HG02763 (cell line): ENCODE data around the gene TMEM163.
"Not testable (repeated sequence)": the region's sequence is repeated elsewhere in the genome, so short reads cannot be mapped to it uniquely, and the experiment has no call there.

Experiments
- ATAC-seq: cut with Tn5 transposase; IDR thresholded peaks from one replicate; pipeline ENCODE4 v1.9.1; 2021; ENCODE audit warnings: mild to moderate bottlenecking, moderate library complexity; ENCODE audit not compliant: unreplicated experiment

Gene TMEM163

DNA sequence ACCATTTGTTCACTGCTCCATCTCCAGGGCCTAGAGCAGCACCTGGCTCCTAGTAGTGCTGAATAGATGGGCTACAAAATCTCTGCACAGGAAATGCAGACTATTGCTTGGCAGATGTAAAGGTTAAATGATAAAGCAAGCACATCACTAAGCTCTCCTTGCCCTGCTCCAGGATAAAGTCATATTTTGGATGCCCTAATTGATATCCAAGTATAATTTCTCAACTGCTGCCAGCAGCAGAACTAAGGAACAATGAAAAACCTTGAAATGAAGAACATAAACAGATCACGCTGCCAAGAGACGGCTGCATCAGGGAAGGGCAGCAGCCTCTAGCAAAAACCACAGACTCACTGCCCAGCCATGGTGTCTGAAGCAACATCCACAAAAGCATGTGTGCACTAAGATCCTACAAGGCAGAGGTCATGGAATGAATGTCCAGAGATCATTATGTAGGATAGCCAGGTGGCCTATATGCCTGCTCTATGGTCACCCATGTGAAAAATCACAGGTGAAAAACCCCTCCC lies 134.7 kb downstream of the TMEM163 start:
- ATAC-seq = no peak

DNA sequence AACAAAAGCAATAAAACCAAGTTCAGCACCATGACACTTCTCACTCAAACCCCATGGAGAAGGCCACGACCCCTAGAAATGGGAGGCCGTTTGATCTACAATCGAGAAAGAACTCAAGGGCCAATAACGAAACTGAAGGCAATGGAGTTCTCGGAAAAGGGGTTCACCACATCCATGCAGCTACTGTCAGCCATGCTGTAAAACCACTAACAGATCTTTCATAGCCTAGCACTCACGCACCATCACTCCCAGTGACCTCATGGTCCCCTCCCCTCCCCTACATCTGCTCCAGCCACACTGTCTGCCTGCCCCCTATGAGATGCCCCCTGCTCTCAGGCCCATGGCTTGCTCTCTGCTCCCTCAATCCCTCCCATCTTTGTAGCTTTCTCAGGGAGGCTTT lies 135.3 kb downstream of the TMEM163 start:
- ATAC-seq = no peak

DNA sequence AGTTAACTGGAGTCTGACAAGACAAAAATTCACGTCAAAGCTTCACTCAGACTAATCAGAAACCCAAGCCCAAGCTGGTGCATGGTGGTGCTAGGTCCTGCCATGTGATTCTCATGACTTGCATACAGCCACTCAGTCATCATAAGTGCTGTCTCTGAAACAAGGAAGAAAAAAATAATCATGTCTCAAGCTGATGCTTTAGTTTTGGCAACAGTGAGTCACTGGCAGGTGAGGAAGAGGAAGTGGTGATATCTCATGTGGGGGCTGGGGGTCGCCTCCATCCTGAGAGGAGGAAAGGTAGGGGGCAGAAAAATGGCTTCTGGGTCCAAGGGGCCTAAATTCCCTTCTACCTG lies 136.3 kb downstream of the TMEM163 start:
- ATAC-seq = peak; percentile 23

DNA sequence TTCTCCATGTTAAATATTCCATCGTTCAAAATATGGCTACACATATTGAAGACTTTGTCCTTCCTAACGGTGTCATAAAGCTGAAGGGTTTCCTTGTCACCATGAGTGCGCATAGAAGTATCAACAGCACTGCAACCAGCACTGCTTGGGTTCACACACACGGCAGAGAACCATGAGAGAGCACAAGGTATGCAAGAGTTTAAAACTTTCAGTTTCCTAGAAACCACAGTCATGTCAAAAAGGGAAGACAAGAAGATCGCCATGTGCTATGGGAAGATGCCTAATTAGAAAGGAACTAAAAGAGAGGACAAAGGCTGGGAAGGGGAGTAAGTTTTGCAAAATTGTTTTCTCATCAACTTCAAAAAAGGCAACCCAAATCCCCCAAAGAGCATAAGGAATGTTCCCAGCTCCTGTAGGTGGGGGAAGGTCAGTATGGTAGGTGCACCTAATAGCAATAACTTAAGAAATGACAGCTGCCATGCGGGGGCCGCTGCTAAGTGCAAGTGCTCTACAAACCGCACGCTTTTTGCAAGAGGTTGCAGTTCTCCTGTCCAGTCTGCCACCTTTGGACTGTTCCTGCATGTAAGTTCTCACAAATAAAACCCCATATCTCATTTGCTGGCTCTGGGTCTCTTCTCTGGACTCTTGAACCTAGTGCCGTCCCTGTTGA lies 136.8 kb downstream of the TMEM163 start:
- ATAC-seq = peak; percentile 58

DNA sequence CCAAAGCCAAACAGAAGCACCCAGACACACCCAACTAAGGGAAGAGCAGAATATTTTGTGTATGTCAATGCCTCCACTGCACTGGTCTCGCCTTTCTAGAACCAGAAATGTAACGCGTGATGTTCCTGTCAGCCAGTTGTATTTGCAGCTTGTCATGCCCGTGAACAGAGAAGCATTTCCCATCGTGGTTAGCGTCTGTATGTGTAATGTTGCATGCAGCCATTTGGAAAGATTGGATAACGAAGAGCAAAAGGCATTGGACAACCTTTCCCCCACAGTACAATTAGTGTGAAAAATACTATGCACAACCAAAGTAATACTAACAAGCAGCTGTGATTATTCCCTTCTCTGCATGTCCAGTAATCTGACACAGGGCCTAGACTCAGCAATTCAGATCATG lies 140.5 kb downstream of the TMEM163 start:
- no peak for ATAC-seq

DNA sequence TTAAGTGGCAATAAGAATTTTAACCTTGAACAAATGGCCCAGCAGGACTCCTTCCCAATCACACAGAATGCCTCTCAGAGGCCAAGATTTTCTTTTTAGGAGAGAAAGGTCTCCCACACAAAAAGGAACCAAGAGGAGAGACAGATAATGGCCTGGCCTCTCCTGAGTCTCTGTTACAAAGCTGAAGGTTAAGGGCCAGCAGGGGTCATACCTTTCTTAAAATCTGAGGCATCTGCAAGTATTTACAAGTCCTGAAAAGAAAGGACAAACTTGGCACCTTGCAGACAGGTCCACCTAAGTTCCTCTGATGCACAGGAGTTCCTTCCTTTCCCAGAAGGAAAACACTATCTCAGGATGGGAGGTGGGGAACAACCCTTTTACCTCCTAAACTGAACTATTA lies 142.3 kb downstream of the TMEM163 start:
- ATAC-seq = no peak

DNA sequence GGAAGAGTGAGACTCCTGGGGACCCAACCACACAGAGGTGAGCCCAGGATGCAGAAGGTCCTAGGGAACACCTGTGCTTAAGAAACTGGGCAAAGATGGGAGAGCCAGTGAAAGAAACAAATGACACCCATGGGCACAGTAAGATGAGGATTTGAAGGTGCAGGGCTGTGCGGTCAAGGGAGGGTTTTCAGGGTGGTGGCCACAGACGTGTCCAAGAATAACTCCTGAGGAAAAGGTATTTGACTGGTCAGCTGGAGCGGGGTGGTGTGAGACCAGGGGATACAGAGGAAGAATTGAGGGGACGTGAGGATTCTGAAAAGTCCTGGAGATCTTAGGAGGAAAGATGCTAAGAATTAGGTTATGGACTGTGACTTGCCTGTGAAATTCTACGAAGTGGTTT lies 142.9 kb downstream of the TMEM163 start:
- ATAC-seq = no peak

DNA sequence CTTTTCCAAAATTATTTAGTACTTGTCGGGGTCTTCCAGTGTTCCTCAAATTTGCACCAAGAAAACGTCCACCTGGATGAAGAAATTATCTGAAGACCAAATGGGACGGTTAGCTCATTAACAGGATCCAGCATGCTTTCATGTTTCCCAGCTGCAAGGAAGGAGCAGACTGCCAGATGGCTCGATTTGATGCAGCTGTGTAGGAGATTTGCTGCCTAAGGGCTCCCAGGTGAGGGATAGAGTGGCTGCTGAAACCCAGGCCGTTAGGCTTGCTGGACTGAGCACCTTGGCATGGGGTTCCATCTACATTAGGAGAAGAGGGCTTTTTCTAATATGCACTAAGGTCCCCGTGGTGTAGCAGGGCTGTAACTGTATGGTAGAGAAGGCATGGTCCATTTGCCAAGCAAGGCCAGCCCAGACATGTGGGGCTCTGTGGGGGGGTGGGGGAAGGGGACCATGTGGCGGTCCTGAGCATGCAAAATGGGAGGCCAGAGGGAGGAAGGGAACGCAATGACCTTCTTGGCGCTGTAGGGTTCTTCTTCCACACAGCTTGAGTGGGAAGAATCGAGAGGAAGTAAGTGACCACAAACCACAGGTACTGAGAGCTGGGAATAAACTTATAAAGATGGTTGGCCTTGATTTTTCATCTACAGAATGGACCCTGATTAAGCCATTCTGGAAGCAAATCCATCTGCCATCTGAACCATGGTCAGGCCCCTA lies 144.0 kb downstream of the TMEM163 start:
- no peak for ATAC-seq

DNA sequence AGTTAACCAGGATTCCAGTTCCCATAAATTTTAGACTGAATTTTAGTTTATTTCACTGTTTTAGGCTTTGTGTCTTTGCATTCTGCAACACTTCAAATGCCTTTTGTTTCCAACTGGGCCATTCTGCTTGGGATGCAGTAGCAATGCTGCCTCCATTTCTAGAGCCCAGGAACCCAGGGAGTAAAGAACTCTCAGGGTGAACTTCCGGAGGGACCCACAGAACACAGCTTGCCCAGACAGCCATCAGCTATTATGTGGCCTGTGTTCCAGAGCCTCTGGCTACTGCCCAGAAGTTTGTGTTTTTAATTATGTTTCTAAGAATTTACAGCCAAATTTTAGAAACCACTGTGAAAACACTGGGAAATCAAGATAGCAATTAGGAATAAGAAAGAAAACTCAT lies 145.1 kb downstream of the TMEM163 start:
- ATAC-seq = no peak

DNA sequence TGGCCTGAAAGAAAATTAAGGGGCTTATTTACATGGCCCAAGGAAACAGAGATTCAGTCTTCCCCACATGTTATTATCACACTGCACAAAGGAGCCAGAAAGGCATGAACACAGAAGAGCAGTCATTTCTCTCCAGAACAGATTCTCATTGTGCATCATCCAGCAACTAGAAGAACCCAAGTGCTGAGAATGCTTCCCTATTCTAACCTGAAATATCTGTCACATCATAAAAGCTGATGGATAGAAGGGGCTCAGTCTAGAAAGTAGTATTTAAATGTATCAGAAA lies 145.8 kb downstream of the TMEM163 start:
- no peak for ATAC-seq

DNA sequence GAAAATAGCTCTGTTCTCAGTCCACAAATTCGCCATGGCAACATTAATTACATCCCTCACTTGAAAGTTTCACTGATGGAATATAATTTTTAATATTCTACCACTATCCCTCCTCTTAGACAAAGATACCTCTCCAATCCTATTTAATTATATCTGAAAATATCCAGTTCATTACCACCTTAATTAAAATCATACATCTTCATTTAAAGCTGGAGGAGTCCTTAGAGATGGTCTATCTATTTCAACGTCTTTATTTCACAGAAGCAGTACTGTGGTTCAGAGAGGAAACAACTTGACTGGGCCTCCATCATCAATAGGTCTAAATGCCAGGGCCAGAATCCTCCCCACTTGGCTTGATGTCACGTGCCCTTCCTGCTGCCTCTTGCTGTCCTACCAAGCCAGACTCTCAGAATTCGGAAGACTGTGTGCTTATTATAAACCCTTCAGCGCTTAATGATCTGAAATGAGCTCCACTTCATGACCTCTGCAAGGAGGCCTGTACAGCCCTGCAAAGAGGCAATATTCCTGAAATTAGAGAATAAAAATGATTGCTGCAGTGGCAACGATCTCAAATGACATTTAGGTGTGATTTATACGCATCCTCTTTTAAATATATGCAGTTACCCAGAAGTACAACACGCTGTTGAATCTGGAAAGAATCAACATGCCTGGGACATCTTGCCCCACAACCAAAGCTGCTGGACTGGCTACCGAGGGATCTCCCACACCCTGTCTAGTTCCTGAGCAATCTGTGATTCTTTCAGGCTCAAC lies 146.3 kb downstream of the TMEM163 start:
- no peak for ATAC-seq

DNA sequence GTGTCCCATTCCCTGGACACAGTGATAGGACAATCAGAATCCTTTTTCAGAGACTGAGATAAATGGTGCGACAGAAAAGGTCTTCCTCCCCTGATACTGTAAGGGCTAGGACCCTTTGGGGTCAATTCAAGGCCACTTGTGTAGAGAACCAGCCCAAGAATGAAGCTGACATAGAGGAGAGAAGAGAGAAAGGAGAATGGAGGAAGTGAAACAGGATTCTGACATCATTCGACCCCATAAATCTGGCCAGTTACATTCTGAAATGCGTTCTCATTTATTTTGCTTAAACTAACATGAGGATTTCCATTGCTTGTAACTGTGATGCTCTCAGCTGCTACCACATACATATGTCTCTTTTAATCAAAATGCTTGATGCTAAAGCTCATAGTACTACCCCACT lies 148.1 kb downstream of the TMEM163 start:
- no peak for ATAC-seq

DNA sequence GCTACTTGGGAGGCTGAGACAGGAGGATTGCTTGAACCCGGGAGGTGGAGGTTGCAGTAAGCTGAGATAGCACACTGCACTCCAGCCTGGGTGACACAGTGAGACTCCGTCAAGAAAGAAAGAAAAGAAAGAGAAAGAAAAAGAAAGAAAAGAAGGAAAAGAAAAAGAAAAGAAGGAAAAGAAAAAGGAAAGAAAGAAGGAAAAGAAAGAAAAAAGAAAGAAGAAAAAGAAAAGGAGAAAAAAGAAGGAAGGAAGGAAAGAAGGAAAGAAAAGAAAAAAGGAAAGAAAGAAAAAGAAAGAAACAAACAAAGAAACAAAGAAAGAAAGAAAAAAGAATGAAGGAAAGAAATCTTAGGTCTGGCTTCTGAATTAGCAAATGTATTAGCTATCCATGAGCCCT lies 150.4 kb downstream of the TMEM163 start:
- no peak for ATAC-seq

DNA sequence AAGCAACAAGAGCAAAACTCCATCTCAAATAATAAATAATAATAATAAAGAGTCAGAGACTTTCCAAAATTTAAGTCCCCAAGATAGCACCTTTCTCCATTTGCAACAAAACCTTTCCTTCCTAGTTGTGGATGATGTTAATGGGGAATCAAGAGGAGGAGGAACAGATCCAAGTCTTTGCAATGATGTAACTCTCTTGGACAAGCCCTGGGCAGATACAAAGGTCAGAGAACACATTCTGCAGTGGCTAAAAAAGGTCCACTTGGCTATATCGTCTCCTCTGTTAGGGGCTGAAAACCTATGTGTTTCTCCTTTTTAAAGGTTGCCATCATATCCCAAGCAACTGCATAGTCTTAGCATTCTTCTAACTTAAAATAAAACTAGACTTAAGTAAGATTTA lies 151.1 kb downstream of the TMEM163 start:
- no peak for ATAC-seq

DNA sequence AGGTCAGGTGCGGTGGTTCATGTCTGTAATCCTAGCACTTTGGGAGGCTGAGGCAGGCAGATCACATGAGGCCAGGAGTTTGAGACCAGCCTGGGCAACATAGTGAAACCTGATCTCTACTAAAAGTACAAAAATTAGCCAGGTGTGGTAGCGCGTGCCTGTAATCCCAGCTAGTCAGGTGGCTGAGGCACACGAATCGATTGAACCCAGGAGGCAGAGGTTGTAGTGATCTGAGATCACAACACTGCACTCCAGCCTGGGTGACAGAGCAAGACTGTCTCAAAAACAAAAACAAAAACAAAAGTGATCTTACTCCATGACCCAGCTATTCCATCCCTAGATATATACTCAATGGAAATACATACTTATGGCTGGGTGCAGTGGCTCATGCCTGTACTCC lies 153.8 kb downstream of the TMEM163 start:
- not testable (repeated sequence) for ATAC-seq

DNA sequence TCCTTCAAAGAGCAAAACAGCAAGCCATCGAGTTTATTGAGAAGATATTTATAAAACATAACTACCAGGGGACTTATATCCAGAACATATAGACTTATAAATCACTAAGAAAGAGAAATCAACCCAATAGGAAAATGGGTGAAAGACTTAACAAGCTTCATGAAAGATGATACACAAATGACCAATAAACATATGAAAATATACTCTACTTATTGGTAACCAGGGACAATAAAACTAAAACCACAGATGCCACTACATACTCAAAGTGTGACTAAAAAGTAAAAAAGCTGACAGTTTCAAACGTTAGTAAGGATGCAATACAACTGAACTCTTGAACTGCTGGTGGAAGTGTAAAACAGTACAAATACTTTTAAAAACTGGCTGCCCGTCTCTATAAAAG lies 154.3 kb downstream of the TMEM163 start:
- ATAC-seq = no peak

DNA sequence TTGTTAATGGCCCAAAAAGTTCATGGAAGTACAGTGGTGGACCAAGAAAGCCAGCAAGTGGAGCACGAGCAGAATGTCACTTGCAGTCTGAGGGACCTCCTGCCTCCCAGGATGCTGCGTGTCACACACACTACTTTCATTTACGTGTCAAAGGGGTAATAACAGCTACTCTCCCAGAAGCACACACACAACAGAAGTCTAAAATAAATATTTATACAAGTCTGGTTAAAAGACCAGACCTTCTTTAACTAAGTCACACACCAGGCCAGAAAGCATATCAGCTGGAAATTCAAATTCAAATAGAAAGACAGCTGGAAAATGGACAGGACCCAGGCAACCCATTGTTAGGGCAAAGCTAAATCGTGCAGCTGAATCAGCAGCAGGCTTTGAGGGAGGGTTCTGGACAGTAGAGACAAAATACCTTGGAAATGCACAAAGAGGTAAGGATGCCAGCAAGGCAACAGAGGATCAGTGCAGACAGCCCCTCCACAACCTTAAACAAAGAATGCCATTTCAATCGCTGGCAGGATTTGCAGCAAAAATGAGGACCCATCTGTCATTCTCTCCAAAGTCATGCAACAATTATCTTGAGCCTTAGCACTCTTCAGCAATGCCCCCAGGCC lies 160.5 kb downstream of the TMEM163 start:
- ATAC-seq = no peak

DNA sequence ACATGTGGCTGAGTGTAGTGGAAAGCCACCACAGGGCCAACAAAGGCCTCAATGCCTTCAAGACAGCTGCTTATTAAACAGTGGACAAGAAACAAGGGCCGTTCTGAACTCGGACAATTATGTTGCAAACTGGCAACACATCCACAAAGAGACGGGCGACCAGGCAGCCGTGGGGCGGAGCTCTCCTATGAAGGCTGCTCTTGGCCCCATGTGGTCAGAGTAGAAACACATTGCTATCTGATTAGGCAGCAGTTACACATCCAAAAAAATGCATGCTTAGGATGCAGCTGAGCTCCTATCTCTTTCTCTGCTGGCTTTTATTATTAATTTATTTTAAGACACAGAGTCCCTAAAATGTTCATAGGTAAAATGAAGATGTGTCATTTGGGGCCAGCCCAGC lies 163.4 kb downstream of the TMEM163 start:
- ATAC-seq = no peak

DNA sequence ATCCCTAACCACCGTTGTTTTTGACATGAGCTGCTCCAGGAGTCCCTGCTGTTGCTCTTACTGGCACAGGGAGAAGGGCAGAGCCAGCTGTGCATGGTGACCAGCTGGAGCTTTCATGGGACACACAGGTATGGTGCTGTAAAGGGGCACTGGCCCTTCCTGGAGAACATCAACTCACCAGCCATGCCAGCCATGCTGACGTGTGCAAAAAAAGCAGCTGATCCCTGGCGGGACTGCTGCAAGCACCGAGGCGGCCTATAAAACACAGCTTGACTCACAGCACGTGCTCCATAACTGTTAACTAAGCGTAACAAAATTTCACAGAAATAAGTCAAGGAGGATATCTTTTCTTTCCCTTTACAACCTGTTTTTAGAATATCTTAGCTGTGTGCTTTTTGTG lies 165.1 kb downstream of the TMEM163 start:
- no peak for ATAC-seq

DNA sequence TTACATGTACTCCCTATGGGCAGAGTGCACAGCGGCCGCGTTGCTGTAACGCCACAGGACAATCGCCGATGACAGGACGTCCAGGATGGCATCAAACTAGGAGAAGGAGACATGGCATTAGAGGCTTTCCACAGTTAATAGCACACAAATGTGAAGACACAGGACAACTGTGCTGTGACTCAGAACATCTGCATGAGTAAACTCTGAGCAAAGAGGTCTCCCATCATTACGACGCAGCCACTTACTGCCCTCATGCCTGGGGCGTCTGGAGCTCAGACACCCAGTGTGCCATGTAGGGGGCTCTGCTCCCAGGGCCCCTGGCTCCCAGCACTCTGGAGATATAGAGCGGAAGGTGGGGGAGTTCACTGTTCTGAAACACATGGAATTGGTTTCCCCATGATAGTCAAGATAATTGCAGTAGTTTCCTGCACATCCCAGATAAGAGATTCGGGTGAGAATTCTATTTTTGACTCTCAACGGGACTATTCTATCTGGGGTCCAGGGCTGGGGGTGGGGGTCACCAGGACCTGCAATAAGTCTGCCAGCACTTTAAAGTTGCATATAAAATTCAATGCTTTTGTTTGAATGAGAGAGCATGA lies 168.1 kb downstream of the TMEM163 start:
- no peak for ATAC-seq

DNA sequence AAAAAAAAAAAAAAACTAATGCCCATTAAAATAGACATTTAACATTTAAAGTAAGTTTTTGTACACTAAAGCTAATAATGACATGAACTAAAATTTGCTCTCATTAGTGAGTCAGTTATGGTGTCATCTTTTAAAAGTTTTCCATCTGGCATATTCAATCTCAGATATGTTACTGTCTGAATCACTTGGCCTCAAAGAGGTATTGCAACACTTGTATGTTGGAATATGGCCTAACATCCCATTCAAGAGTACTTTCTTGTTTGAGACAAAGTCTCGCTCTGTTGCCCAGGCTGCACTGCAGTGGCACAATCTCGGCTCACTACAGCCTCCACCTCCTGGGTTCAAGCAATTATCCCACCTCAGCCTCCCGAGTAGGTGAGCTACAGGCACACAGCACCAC lies 169.7 kb downstream of the TMEM163 start:
- no peak for ATAC-seq
